Stimulated activated CD8-positive, alpha-beta memory T cell treated with anti-CD3 and anti-CD28 coated beads, Interleukin-12 subunit alpha, Interleukin-12 subunit beta, amount 100 ng/mL, for 1 hour (primary cell): ENCODE results near the gene MAP1LC3A.
A peak's percentile ranks its signal among the peaks of the same experiment; 100 is the strongest.

ENCODE experiments used
- DNase-seq: peaks from one replicate; pipeline ENCODE4 v3.0.0-alpha.2; 2020; ENCODE audit warnings: low read depth

MAP1LC3A gene

DNA sequence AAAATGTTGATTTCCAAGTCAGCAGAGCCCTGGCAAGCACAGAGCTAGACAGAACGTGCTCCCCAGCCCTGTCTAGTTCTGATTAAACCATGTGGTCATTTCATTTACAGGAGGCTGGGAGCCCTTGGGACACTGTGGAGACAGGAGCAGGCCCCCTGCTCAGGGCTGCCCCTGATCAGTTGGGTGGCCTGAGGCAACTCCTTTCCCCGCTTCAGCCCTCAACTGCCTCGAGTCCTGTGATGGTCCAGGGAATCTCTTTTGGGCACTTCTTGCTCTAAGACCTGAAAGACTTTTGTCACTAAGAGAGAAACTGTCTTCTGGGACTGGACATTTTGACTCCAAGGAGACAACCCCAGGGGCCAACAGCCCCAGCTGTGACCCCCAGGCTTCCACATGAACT lies 28.8 kb upstream of the MAP1LC3A start:
- DNase-seq = no peak

GRCh38 chr20:34530342-34530741 lies 28.2 kb upstream of the MAP1LC3A start:
- DNase-seq = no peak

DNA sequence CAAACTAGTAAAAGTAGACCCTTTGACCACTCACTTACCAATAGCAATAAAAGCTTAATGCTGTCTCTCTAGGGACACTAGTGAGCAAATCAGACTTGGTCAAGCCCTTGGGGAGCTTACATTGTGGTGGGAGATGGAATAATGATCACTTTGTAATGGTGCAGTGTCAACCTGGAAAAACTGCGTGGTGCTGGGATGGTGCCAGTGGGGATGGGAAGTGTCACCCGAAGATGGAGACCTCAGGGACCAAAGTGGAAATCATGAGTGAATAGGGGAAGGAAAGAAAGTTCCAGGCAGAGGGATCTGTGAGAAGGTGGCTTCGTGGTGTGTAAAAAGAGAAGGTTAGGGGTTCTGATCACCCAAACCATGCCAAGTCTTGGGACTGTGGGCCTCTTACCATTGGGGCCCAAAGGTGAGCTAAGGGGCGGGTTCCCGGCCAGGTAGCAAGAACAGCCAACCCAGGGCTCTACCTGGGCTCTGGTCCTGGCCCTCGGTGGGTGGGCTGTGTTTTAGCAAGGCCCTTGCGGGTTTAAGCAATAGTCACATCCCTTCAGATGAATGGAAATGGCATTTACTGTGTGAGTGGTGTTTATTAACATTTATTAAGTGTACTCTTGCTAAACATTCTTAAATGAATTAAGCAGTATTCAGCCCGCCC lies 26.8 kb upstream of the MAP1LC3A start:
- no peak for DNase-seq

DNA sequence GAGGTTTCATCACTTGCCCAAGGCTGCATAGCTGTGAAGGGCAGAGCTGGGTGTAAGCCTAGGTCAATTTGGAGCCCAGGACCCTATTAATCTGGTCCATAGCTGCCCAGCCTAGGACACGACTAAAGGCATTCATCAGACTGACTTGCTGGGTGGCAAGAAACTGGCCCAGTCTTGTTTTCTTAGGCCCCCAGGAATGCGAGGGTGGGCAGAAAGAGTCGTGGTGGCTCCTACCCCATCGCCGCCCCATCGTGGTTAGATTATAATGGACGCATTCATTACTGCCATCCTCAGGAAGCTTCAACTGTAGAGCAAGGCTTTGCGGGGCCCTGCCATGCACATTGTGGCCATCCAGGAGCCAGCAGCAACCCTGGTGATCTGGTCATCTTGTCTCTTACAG lies 26.2 kb upstream of the MAP1LC3A start:
- no peak for DNase-seq

DNA sequence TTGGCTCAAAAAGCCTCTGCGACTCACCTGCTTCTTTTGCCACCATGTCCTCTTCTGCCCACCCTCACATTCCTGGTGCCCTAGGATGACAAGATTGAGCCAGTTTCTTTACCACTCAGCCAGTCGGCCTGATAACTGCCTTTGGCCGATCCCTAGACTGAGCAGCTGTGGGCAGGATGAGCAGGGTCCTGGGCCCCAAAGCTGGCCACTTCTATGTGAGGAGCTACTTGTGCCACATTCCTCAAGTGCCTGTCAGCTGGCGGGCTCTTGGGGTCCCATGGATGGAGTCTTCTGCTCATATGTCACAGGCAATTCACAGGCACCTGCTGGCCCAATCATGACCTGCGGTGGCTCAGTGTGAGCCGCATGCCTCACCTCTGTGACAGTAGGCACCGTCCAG lies 25.8 kb upstream of the MAP1LC3A start:
- DNase-seq = no peak

GRCh38 chr20:34534391-34535165 lies 23.9 kb upstream of the MAP1LC3A start:
- no peak for DNase-seq

GRCh38 chr20:34535301-34535840 lies 23.1 kb upstream of the MAP1LC3A start:
- no peak for DNase-seq

GRCh38 chr20:34535857-34536256 lies 22.7 kb upstream of the MAP1LC3A start:
- DNase-seq = no peak

DNA sequence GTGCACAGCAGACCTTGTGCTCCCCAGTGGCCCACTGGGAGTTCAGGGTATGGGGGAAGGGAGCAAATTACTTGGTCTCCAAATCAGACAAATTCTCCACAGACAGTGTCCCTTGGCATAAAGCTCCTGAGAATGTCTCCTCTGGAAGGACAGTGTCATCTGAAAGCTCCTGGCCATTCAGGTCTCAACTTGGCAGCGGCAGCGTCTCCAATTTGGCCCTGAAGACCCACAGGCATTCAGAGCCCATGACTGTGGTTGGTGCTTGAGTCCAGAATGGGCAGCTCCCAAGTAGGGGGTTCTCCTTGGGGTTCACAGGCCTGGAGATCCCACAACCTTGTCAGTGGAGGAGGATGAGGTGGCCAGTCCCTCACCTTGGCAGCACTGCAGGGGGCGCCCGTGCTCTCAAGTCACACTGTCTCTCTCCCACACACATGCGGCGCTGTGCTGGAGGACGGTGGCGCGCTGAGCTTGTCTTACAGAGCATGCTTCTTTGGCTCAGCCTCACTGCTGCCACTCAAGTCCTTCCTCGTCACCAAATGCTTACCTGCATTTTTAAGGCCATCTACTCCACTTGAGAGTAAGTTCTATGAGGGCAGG lies 21.6 kb upstream of the MAP1LC3A start:
- no peak for DNase-seq

DNA sequence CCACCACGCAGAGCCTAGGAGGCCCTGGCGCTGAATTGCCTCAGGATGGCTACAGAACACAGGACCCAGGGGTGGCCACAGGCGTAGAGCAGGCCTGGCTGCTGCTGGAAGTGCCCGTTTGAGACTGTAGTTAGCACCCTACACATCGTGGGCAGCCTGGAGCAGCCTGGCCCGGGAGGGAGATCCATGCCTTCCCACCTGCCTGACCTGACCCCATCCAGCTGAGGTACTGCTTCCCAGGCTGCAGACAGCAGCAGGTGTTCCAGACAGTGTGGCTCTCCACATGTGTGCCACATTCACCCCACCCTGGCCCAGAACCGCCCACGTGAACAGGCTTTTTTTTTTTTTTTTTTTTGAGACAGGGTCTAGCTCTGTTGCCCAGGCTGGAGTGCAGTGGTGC lies 20.9 kb upstream of the MAP1LC3A start:
- DNase-seq = no peak

- peak; percentile 36 for DNase-seq
These were observed 19.8 kb upstream of the MAP1LC3A start for GRCh38 chr20:34538671-34539123.

GRCh38 chr20:34539756-34540155 lies 18.8 kb upstream of the MAP1LC3A start:
- no peak for DNase-seq

DNA sequence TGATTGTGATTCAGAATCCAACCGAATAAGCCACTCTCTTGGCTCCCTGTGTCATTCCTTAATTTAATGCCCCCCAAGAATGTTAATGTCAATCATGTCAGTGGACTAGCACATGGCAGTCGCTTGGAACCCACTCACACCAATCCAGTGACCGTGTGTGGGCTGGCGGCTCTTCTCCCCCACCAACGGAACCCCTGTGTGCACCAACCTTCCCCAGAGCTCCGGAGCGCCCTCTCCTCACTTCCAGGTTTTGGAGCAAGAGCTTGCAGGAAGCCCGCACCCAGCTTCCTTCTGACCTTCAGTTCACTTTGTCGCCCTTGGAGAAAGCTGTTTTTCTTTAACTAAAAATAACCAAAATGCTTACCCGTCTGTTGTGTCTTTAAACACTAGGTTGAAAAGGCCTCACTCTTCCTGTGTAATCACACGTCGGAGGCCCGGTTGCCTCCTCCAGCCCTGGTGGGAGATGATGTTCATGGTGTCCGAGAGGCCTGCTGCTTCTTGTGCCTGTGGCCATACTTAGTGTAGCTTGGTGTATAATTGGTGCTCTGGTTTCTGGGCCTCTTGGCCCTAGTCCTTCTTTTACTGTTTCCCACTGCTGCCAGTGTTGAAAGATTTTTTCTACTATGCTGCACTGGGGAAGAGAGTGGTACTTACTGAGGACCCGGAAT lies 17.8 kb upstream of the MAP1LC3A start:
- no peak for DNase-seq

DNA sequence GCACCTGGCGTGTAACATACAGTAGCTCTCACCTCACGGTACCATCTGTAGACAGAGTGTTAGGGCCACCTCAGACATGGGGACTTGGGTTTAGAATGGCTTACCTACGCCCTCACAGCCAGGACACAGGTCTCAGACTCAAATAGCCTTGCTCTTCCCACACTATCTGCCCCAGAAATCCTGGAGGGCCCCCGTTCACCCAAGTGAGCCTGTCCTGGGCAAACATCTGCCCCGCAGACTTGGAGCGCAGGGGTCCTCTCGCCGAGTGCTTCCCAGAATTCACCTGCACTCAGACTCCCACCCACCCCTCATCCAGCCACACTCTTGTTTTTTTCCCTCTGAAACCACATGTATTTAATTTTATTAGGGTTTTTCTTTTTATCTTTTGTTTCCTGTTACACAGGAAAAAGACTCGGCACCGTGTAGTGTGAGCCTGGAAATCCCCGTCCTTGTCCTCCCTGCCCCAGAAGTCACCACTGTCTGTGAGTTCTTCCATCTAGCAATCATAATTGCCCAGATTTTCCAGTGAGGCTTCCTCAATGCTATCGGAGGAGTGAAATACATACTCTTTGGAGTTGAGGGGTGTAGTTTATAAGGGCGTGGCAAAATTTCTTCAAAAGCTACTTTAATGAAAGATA lies 17.1 kb upstream of the MAP1LC3A start:
- no peak for DNase-seq

DNA sequence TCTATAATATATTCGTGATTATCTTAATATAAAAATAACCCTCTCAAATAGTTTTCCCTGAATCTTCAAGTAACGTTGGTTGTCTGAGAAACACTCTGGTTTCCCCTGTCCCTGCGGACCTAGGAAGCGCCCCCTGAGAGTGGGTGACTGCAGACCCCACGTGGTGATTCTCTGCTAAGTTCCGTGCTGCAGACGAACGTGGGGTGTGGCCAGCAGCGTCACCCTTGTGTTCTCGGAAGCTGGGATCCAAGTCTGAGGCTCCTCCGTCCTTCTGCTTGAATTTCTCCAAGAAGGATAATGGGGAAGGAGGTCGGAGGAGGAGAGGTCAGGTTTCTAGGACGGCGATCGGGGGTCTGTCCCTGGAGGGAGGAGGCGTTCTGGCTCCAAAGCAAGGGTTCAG lies 16.6 kb upstream of the MAP1LC3A start:
- DNase-seq = no peak

GRCh38 chr20:34542439-34542838 lies 16.1 kb upstream of the MAP1LC3A start:
- DNase-seq = no peak

GRCh38 chr20:34543463-34544056 lies 15.0 kb upstream of the MAP1LC3A start:
- no peak for DNase-seq

GRCh38 chr20:34544109-34544796 lies 14.3 kb upstream of the MAP1LC3A start:
- no peak for DNase-seq

DNA sequence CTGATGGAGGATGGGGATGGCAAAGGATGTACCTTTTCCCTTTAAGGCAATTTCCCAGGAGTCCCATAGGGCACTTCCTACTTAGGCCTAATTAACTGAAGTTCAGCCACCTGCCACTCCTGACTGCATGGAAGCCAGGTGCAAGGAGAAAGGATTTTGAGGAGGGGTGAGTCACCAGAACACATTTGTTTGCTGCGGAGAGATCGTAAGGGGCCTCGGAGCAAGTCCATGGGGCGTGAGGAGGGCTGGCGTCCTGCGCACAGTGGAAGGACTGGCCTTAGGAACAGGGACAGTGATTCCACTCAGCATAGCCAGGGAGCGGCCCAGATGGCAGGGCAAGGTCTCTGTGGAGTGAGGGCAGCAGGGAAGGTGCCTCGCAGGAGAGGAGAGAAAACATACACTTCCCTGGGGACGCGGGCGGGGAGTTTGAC lies 11.8 kb upstream of the MAP1LC3A start:
- DNase-seq = no peak

- no peak for DNase-seq
These were observed 10.5 kb upstream of the MAP1LC3A start for GRCh38 chr20:34547844-34548613.
